HG03575 (cell line): Measurements from ENCODE around the gene ME3.
"Not testable (repeated sequence)": the region's sequence is repeated elsewhere in the genome, so short reads cannot be mapped to it uniquely, and the experiment has no call there.

Source experiments
- ATAC-seq: cut with Tn5 transposase; IDR thresholded peaks from one replicate; pipeline ENCODE4 v1.9.1; 2021; ENCODE audit not compliant: unreplicated experiment, insufficient number of reproducible peaks, low FRiP score; ENCODE audit errors: extremely low read depth

The ME3 gene

DNA sequence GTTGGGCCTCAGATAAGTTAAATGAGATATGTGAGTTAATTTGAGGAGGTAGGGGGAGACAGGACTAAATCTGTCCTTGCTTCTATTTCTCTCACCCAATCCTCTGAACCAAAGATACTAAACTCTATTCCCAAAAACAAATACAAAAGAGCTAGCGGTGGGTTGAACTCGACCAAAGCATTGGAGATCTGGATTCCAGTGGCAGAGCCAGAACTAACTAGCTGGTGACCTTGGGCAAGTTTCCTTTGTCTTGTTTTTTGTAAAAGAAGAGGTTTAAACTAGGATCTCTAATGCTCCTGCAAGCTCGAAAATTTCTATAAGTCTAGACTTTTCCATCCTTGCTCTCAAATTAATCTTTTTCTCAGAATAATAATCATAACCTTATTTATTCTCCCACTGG lies 1.5 kb downstream of the ME3 start:
- no peak for ATAC-seq

DNA sequence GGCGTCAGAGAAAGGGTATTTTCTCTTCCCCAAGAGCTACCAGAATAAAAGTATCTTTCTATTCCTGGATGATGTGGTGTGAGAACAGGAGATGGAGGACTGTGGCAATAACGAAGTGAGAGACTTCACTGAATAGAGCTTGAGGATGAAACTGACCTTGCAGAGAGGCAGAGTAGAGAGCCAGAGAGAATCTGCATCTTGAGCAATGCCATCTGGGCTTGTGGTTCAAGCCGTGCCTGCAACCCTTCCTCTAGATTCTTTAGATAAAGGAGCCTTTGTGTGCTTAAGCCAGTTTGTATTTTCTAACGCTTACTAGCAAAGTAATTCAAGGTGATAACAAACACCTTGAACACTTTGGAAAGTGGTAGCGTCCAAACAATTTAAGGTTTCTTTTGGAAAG lies 2.2 kb downstream of the ME3 start:
- ATAC-seq, result no peak

GRCh38 chr11:86669424-86669823 lies 3.0 kb downstream of the ME3 start:
- no peak for ATAC-seq

DNA sequence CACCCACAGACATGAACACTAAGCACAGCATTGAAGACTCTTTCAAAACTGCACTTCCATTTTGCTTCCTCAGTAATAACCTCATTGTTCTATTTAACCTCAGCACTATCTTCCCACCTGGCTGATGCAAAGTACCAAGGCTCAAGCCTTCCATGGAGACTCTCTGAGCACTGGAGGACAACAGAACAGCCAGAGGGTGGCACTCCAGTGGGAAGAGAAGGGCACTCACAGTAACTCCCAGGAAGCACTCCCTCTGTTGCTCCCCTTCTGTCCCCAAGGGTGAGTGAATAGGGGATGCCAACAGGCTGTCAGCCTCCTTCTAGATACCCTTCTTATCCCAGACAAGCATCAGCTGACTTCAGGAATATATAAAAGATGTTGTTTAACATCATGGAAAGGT lies 3.5 kb downstream of the ME3 start:
- ATAC-seq, result no peak

DNA sequence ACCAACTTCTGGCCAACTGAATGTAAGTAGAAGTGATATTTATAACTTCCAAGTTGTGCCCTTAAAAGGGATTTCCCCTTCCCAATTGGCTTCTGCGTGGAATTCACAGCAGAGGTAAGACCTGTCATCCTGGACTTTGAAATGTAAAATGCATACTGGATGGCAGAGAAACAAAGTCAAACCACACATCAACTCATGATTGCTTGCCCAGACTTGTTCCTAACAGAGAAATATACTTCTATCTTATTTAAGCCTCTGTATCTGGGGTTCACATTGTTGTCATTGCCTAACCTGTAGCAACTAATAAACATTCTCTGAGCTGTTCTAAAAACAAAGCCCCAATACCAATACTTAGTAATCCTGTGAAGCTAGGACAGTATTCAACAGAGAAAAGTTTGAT lies 6.2 kb downstream of the ME3 start:
- no peak for ATAC-seq

DNA sequence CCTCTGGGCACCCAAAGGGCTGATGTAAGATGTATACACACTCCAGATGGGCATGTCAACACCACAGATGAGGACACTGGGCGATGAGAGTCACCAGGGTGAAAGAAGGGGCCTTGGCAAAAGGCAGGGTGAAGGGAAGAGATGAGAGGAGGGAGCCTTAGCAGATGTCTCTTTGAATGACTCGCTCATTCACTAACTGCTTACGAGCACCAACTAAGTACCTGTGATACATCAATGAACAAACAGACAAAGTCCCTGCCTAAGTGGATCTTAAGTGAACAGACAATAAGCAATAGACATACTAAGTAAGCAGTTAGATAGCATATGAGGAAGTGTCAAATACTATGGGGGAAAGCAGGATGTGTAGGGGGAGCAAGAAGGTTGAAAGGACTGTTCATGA lies 7.5 kb downstream of the ME3 start:
- ATAC-seq, result no peak

GRCh38 chr11:86663761-86664160 lies 8.7 kb downstream of the ME3 start:
- ATAC-seq, result no peak

- no peak for ATAC-seq
Measured at GRCh38 chr11:86663291-86663690, 9.1 kb downstream of the ME3 start.

DNA sequence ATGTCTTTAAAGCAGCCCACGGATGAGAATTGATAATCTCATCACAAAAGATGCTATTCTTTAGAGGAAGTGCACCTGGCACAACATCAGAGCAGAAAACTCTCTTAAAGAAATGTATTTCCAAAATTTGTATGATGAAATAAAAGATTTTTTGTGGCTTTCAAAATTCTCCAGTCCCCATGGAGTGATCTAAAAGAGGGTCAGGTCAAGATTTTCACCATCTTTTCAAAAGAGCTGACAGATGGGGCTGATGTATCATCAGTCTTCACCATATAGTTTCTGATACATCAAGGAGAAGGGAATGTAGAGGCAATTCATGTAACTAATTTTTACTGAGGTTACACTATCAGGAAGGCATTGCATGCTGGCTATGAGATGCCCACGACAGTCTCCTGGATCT lies 11.7 kb downstream of the ME3 start:
- ATAC-seq, result no peak

- no peak for ATAC-seq
Measured at GRCh38 chr11:86660088-86660487, 12.3 kb downstream of the ME3 start.

- no peak for ATAC-seq
Measured at GRCh38 chr11:86658534-86658933, 13.9 kb downstream of the ME3 start.

DNA sequence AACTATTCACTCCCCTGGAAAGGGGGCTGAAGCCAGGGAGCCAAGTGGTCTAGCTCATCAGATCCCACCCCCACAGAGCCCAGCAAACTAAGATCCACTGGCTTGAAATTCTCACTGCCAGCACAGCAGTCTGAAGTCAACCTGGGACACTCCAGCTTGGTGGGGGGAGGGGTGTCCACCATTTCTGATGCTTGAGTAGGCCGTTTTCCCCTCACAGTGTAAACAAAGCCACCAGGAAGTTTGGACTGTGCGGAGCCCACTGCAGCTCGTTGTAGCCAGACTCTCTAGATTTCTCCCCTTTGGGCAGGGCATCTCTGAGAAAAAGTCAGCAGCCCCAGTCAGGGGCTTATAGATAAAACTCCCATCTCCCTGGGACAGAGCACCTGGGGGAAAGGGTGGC lies 27.2 kb downstream of the ME3 start:
- ATAC-seq, result not testable (repeated sequence)

DNA sequence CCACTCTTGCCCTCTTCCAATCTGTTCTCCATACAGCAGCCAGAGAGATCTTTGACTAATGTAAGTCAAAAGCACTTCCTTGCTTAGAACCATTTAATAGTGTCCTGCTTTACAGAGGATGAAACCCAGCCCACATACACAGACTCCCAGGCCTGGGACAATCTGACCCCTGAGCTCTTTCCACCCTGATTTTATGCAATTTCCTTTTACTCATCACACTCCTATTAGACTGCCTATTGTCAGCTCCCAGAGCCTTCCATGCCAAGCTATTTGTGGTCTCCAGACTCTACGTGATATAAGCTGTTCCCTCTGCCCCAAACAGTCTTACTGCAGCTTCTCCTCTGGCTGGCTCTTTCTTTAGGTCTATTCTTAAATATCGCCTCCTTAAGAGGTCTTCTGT lies 28.1 kb downstream of the ME3 start:
- ATAC-seq, result no peak

DNA sequence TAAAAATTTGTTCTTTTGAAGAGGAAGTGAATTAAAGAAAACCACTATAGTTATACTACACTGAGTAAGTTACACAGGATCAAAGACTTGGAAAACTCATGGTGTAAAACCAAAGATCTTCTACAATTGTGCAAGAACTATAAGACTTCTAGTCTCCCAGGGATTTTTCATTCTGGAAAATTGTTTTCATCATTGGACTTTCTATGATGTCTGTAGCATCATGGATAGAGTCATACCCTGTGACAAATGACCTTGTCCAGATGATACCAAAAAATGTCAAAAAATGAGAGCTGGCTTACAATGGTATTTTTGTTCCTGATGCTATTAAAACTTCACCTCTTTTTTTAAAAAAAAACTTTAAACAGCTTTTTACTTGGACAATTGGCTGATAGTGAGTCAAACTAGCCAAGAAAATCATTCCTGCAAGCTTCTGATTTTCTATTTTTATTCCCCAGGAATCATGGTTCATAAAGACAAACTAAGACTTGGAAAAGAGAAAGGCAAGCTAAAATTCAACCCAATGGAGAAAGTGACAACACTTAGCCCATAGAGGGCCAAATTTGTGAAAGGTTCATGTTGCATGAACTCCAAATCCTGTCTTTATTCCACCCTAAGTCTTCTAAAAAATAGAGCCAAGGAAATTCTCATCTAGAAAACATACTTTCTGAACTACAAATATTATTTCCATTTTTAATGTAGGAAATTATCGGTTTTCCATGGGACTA lies 30.7 kb downstream of the ME3 start:
- no peak for ATAC-seq

DNA sequence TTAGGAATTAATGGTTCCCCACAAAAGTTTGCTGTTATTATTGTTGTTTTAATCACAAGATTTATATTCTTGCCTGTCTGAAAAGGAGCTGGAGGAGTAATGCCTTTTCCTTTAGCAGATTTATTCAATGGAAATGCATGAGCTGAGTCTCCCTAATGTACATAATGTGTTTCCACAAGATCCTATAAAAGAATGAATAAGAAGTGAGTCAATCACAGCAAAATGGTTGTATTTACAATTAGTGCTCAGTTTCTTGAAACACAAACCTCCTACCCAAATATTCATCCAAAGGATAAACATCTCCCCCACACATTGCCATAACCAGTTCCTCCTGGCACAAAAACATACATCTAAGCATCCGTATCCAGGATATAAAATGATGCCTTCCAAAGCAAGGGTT lies 33.3 kb downstream of the ME3 start:
- no peak for ATAC-seq

DNA sequence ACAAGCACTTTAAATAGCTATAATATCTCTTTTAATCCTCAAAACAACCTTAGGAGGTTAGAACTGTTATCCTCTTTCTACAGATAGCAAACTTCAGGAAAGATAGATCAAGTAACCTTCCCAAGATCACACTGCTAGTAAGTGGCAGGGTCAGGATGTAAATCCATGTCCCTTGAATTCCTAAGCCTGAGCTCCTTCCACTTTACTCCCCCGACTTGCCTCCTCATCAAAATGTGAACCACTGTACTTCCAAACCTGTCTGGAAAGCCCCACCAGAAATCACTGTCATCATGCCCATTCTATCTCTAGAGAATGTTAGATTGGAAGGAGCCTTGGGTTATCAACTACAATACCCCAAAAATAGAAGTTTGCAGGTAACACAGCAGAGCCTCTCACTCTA lies 33.7 kb downstream of the ME3 start:
- ATAC-seq, result no peak

GRCh38 chr11:86637988-86638387 lies 34.4 kb downstream of the ME3 start:
- ATAC-seq, result no peak

GRCh38 chr11:86636275-86636674 lies 36.1 kb downstream of the ME3 start:
- ATAC-seq, result no peak

DNA sequence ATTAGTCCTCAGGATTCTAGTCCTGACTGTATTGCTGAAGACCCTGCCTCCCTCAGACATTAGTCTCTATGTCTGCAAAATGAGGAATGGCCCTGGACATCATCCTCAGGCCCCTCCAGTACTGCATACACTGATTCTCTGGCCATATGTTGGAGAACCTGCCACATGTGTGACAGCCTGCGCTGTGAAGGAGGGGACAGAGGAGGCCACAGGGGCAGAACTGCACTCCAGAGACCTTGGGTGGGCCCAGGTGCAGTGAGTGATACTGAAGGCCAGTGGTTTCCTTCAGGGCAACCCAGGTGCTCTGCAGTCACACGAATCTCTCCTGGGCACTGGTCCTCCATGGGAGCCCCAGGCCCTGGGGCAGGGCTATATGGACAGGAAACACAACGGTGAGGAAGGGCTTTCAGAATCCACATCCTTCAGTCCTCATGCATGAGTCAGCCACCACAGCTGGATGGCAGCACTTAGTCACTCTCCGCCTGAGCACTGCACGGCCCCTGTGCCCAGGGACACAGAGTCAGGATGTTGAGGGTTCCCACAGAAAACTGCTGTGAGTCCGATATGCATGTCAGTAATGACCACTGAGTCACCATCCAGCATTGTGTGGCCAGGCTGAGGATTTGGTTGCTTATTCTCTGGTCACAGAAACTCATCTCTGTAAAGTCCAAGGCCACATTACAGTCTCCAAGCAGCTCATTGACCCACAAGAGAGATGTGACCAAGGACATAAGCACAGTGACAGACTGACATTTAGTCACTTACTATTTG lies 39.7 kb downstream of the ME3 start:
- ATAC-seq, result no peak

DNA sequence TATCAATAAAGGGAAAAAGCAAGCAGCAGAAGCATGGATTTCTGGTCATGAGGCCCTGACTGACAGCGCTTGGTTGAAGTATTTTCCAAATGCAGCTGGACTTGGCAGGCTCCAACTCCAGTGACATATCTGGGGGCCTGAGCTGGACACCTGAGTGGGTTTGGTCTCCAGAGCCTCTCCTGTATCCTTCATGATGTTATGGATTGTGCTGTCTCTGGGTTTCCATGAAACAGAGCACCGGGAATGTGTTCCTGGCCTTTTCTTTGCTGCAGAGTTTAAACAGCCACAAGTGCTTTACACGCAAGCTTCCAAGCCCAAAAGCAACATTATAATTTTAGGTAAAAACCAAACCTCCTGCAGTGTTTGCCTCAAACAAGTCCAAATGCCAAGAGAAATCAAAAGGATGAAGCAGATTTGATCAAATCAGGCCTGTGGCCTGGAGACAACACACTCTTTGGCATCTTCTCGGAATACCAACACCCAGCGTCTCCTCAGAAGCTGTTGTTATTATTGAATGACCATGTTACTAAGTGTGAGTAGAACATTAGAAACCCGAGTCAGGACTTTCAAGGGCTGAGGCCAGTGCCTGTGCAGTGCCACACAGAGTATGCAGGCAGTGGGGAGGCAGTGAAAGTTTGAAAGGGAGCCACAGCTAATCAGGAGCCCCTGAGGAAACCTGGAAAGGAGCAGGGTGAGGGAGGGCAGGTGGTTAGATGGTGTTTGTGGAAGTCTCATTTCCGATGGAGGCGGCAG lies 42.0 kb downstream of the ME3 start:
- no peak for ATAC-seq
